ENCODE measurements around the gene FNIP2. TPM values are rescaled to one million over a fixed set of nuclear protein-coding genes. Genes with fewer than 3 reads are reported as not detected.
"Not testable (repeated sequence)": the region's sequence is repeated elsewhere in the genome, so short reads cannot be mapped to it uniquely, and the experiment has no call there.

FNIP2 gene
- polyA plus RNA-seq, 4 donors, result 43.0 to 50.1 (median 49.5) TPM

GRCh38 chr4:158788516-158788915 lies 19.7 kb downstream of the FNIP2 start:
- DNase-seq (ENCODE audit: low read depth in 4 of 4, low spot score in 3 of 4), result no peak

- DNase-seq (ENCODE audit: low read depth in 4 of 4, low spot score in 3 of 4), result no peak
Measured at GRCh38 chr4:158789853-158790252, 21.0 kb downstream of the FNIP2 start.

GRCh38 chr4:158793021-158793420 lies 24.2 kb downstream of the FNIP2 start:
- DNase-seq (ENCODE audit: low read depth in 4 of 4, low spot score in 3 of 4), result no peak

- not testable (repeated sequence) for DNase-seq (ENCODE audit: low read depth in 4 of 4, low spot score in 3 of 4)
Measured at GRCh38 chr4:158793430-158793829, 24.6 kb downstream of the FNIP2 start.

- no peak for DNase-seq (ENCODE audit: low read depth in 4 of 4, low spot score in 3 of 4)
Measured at GRCh38 chr4:158796370-158797140, 27.7 kb downstream of the FNIP2 start.

GRCh38 chr4:158798062-158798461 lies 29.2 kb downstream of the FNIP2 start:
- no peak for DNase-seq (ENCODE audit: low read depth in 4 of 4, low spot score in 3 of 4)

GRCh38 chr4:158799013-158799770 lies 30.4 kb downstream of the FNIP2 start:
- DNase-seq (ENCODE audit: low read depth in 4 of 4, low spot score in 3 of 4), result no peak

GRCh38 chr4:158799856-158800255 lies 31.0 kb downstream of the FNIP2 start:
- no peak for DNase-seq (ENCODE audit: low read depth in 4 of 4, low spot score in 3 of 4)

- DNase-seq (ENCODE audit: low read depth in 4 of 4, low spot score in 3 of 4), result no peak
Measured at GRCh38 chr4:158801066-158801465, 32.2 kb downstream of the FNIP2 start.

- DNase-seq (ENCODE audit: low read depth in 4 of 4, low spot score in 3 of 4), result no peak
Measured at GRCh38 chr4:158801677-158802076, 32.9 kb downstream of the FNIP2 start.

- no peak for DNase-seq (ENCODE audit: low read depth in 4 of 4, low spot score in 3 of 4)
Measured at GRCh38 chr4:158802914-158803313, 34.1 kb downstream of the FNIP2 start.

GRCh38 chr4:158805635-158806471 lies 37.0 kb downstream of the FNIP2 start:
- DNase-seq (ENCODE audit: low read depth in 4 of 4, low spot score in 3 of 4), result no peak

- no peak for DNase-seq (ENCODE audit: low read depth in 4 of 4, low spot score in 3 of 4)
Measured at GRCh38 chr4:158807691-158808090, 38.9 kb downstream of the FNIP2 start.

- no peak for DNase-seq (ENCODE audit: low read depth in 4 of 4, low spot score in 3 of 4)
Measured at GRCh38 chr4:158808399-158808798, 39.6 kb downstream of the FNIP2 start.

GRCh38 chr4:158809208-158809607 lies 40.4 kb downstream of the FNIP2 start:
- DNase-seq (ENCODE audit: low read depth in 4 of 4, low spot score in 3 of 4), result not testable (repeated sequence)

- DNase-seq (ENCODE audit: low read depth in 4 of 4, low spot score in 3 of 4), result no peak
Measured at GRCh38 chr4:158809611-158810486, 41.0 kb downstream of the FNIP2 start.

GRCh38 chr4:158810487-158811215 lies 41.8 kb downstream of the FNIP2 start:
- DNase-seq (ENCODE audit: low read depth in 4 of 4, low spot score in 3 of 4), result no peak

GRCh38 chr4:158811216-158811540 lies 42.4 kb downstream of the FNIP2 start:
- DNase-seq (ENCODE audit: low read depth in 4 of 4, low spot score in 3 of 4), result no peak

GRCh38 chr4:158811704-158812103 lies 42.9 kb downstream of the FNIP2 start:
- DNase-seq (ENCODE audit: low read depth in 4 of 4, low spot score in 3 of 4), result no peak

- no peak for DNase-seq (ENCODE audit: low read depth in 4 of 4, low spot score in 3 of 4)
Measured at GRCh38 chr4:158812133-158812532, 43.3 kb downstream of the FNIP2 start.

All from right renal pelvis (tissue), 4 donors.